Hematopoietic multipotent progenitor cell treated with erythropoietin and hydrocortisone succinate and interleukin-3 and kit ligand, for 17 days (in vitro differentiated cells): ENCODE results near the gene PER2.
A peak's percentile ranks its signal among the peaks of the same experiment; 100 is the strongest.

Source experiments
- DNase-seq: peaks from one replicate; pipeline ENCODE4 v3.0.0-alpha.2; 2015; ENCODE audit warnings: low spot score

PER2 gene

DNA sequence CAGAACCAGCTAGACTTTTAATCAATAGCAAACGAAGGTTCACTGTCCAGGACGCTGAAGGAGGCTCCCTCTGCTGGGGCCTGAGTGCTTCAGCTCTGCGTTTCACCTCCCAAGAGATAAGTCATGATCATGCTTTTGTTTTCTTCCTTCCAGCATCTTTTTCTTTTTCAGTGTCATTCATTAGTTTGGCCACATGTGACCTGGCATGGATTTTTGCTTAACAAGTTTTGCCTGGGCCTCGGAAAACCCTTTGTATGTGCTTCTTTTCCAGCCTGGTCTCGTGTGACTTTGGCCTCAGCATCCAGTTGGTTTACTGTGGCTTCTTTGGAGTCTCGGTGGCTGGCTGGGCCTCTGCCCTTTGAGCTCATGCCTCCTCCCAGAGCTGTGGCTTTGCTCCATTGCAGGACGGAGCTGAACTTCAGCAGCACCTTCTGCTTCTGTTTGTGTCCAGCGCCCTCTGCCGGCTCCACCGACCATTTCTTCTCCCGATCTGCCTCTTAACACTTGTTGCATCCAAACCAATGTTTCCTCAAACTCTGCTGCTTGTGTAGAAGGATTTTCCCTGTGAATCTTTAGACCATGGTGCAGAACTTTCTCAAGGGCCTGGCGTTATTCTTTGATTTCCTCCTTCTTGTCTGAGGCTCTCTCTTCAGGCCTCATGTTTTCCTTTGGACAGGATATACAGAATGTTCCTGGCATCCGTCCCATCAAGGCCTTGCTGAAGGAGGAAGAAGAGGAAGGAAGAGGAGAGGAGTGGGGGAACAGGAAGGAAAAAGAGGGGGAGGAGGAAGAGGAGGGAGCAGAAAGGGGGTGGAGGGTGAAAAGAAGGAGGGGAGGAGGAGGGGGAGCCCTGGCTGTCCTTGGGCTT, 25.0 kb downstream of the PER2 start:
- peak; percentile 86 for DNase-seq

- DNase-seq: no peak
Observed at GRCh38 chr2:238262496-238263122, 25.8 kb downstream of the PER2 start.

DNA sequence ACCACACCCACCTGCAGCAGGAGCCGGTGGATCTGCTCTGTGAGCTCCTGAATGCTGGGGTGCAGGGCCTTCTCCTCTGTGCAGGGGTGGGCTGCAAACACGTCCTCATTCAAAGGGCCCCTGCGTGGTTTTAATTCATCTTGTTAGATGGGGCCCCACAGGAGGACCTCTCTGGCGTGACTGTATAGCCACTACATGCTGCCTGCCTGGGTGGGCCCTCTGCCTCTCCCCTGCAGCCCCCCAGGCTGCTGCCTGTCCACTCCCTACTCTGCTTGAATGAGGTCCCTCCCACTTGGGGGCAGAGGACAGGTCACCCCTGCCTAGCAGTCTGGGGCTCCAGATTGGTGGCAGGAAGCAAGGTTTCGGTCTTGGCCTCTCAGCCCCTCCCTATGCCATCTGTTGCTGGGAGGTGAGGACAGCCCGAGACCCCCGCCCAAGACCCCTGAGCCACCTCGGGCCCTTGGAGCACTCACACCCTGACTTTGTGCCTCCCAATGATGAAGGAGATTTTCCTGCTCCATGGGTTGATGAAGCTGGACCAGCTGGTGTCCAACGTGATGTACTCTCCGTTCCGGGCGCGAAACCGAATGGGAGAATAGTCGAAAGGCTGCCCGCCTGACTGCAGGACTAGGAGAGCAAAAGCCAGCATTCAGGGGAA, 26.6 kb downstream of the PER2 start:
- no peak for DNase-seq

DNA sequence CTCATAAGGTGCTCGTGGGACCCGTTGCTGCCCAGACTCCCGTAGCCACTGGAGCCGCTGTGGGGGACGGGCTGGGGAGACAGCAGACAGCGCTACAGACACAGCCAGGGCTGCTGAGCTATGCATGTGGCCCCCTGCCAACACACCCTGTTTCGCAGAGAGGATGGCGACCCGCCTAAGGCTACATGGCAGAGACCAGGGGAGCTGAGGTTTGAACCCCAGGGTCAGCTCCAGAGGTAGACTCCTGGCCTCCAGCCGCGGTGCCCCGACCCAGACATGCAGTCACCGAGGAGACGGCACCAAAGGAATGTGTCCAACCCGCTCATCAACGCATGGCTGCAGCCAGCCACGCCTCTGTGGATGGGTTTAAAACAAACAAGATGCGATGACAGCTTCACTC, 27.5 kb downstream of the PER2 start:
- DNase-seq: no peak

DNA sequence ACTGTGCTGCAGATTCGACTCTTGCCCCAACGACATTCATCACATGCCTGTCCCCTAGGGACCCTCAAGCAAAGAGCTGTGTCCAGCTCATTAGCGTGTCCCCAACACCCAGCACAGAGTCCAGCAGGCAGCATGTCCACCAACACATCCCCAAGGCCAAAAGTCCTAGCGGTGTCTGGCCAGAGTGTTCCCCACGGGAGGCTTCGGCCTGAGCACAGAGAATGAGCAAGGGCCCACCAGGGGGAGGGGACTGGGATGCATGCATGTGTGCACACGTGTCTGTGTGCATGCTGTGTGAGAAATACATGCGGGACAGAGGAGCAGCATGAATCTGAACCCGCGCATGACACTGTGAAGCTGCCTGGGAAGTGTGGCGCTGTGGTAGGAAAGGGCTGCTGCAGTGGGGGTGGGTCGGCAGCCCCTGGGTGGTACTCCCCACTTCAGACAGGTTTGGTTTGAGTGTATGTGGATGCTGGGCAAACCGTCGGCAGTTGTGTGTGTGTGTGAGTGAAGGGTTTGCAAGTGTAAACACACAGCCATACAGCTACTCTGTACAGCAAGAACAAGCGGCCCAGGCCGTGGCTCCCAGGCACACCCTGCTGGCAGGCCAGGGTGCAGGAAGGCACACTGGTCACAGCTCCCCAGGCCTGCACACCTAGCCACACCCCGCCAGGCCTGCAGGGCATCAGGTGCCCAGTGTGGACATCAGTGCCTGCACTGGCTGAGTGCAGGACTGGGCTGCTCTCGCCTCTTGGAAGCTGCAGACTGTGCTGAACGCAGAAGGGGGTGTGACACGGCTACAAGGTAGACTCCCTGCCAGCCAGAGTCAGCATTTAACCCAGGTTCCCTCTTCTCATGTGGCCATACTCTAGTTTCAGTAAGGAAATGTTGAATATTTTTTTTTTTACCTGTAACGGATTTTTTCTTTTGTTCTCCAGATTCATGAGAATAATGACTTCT, 29.1 kb downstream of the PER2 start:
- no peak for DNase-seq

DNA sequence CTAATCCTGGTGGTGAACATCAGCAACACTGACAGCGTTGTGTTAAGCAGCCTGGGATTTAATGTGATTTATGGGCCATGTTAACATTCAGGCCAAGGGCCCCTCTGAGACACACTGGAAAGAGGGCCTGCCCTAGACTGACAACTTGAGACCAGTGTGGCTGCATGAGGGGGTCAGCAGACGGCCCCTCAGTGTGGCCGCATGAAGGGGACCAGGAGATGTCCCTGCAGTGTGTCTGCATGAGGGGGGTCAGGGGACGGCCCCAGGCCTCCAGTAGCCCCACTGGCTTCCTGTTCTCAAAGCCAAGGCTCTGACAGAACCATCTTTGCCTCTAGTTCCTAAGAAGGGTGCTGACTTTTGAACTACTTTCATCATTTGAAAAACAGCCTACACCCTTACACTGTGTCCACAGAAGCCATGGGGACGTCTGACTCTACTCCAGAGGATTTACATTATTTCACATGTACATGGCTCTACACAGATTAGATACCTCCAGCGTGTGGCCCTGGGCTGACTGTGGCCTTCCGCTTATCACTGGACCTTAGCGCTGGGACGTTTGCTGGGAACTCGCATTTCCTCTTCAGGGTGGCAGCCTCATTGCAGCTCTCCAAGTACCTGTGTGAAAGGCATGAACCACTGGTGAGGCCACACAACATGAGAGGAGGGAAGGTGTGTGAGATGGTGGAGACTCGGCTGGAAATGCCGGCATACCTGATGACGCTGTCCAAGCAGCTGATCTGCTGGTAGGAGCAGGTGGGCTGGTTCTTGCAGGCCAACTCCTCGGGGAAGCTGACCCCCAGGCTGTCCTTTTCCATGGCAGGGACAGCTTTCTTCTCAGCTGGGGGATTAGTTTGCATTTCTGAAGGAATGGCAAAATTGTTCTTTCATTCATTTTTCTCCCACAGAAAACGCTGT, 30.4 kb downstream of the PER2 start:
- no peak for DNase-seq

DNA sequence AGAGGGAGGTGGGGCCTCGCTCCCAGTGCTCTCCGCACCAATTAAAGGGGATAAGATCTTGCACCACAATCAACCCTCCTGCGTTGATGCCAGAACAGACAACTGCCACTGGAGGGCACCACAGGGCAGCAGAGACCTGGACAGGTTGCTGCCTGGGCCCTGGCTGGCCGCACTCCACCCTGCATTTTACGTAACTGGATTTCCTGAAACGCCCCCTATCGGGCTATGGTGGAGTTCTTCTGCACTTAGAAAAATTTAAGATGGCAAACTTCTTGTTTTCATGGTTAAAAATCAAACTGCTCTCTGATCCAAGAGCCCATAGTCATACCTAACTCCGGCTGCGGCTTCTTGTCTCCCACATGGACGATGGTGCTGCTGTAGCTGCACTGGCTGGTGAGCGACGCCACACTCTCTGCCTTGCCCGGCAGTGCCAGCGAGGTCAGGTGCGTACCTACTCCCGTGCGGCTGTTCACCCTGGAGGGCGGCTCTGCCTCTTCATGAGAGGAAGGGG, 31.8 kb downstream of the PER2 start:
- DNase-seq: peak; percentile 94

DNA sequence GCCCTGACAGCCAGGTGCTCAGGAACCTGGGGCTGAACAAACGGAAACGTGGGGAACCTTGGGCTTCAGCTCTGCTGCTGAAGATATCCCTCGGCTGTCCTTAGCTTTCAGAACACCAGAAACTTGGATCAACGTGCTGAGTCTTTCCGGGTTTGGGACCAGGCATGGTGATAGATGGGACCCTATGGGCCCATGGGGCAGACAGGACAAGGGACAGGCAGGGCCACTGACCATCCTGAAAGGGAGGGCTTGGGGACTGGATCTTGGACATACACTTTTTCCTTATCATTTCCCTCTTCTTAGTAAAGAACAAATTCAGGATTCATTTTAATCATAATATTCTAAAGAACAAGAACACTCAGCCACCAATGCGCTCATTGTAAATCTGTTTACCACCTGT, 32.3 kb downstream of the PER2 start:
- DNase-seq: no peak

DNA sequence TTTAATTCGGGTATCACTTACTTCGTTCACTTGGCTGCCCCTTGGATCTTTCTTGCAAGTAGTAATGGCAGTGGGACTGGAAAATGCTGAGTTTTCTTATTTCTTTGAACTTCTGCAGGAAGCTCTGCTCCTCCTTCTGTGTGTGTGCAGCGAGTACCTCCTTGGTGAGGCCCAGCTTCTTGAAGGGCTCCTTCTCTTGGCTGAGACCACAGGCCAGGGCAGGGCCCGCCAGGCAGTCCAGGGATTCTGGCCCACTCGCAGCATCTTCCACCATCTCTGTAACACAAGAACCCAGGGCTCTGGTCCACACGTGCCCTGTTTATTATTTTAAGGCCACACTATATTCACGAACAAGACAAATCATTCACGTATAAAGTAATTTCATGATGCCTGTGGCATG, 32.8 kb downstream of the PER2 start:
- no peak for DNase-seq

GRCh38 chr2:238255151-238255551, 33.3 kb downstream of the PER2 start:
- no peak for DNase-seq

DNA sequence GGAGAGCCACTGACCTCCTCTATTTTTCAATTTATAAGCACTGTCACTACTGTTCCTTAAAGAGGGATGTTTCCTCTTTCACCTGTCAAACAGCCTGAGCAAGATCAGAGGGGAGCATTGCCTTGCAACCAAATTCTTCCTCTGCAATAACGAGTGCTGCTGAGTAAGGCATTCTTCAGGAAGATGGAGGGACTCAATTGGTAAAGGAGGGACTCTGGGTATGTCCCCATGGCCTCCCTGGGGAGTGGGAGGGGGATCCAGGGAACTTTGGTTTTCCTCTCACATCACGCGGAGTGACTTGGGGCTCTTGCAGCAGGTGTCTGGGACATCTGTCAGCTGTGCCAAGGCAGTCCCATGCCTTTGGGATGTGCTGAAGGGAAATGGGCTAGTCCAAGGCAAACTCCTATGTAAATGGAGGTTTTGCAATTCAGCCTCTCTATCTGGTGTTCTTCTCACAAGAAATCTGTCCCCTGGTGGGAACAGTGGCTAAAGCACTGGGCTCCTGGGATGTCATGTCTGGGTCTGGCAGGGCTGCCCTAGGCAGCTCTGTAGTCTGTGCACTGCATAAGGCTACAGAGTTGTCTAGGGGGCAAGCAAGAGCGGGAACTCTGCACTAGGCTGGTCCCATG, 34.2 kb downstream of the PER2 start:
- DNase-seq: no peak

DNA sequence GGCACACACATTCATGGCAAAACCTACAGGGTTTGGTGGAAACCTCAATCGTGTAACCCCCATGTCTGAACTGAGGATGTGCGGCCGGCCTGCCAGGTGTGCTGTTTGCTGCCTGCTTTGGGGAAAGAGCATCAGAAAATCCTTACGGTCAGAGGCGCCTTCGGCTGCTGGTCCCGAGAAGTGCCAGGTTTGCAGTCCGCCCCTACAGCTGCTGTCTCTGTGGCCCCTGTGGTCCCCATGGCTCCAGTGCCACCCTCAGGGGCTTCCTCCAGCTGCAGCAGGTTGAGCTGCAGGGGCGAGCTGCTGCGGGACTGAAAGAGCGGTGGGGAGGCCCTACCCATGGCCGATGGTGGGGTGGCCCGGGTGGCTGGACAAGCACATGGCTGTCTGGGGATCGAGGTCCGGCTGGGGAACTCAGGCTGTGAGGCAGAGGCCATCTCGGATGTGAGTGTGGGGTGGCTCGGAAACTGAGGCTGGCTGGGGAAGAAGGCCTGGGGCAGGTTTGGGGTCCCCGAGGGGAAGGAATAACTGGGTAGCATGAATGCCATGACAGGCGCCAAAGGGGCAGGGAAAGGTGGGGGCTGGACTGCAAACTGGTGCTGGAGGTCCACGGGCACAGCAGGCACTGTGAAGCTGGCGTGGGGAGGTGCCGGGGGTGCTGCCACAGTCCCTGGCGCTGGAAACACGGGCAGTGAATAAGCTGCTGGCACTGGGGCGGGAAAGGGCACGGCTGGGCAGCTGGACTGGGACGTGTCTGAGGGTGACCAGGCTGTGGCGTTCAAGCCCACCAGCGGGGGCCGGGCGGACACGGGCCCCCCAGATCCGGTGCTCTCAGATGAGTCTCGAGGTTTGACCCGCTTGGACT, 35.4 kb downstream of the PER2 start:
- no peak for DNase-seq

DNA sequence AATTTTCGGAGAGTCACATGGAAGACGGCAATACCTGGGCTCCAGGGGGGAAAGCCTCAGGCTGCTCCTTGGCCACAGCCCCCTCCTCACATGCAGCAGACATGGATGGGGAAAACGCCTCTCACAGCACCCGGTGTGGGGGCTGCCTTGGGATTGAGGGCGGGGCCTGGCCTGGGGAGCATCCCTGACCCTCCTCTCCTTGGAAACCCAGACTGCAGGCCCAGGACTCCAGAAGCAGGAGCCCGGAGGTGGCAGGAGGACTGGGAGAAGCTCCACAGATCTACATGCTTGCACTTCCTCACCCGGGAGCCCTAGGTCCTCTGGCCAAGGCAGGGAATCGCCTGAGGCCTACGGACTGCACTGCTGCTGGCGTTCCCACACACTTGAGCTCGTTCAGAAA, 36.4 kb downstream of the PER2 start:
- DNase-seq: no peak

DNA sequence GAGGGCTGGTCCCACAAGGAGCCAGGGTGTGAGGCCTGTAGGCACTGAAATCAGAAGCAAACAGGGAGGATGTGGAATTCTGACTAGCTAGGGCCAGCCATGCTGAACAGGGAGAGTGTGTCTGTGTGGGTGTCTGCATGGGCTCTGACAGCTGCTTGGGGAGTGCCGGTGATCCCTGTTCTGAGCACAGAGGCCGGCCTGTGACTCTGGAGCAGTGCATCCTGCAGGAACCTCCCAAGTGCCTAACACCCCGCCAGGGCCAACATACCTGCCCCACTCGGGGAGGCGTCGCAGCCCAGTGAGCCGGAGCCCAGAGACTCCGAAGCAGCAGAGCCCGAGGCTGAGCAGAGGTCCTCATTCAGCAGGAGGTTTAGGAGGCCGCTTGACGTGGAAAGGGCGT, 37.1 kb downstream of the PER2 start:
- no peak for DNase-seq

DNA sequence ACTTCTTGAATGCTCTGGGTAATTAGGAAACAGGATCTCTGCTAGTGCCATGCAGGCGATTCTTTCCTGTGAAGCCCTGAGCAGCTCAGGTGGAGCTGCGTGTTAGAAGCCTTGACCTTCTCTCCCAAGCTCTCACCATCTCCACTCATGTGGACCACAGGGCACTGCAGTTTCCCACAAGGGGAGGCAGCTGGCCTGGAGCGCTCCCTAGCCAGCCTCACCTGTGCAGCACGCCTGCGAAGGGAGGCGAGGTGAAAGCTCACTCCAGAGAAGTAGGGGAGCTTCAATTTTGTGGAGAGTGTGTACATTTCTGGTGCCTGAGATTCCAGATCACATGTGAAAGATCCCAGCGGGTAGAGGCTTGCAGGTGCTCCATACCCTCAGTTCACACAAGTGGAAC, 37.5 kb downstream of the PER2 start:
- no peak for DNase-seq

- DNase-seq: no peak
Observed at GRCh38 chr2:238247841-238248453, 40.5 kb downstream of the PER2 start.

DNA sequence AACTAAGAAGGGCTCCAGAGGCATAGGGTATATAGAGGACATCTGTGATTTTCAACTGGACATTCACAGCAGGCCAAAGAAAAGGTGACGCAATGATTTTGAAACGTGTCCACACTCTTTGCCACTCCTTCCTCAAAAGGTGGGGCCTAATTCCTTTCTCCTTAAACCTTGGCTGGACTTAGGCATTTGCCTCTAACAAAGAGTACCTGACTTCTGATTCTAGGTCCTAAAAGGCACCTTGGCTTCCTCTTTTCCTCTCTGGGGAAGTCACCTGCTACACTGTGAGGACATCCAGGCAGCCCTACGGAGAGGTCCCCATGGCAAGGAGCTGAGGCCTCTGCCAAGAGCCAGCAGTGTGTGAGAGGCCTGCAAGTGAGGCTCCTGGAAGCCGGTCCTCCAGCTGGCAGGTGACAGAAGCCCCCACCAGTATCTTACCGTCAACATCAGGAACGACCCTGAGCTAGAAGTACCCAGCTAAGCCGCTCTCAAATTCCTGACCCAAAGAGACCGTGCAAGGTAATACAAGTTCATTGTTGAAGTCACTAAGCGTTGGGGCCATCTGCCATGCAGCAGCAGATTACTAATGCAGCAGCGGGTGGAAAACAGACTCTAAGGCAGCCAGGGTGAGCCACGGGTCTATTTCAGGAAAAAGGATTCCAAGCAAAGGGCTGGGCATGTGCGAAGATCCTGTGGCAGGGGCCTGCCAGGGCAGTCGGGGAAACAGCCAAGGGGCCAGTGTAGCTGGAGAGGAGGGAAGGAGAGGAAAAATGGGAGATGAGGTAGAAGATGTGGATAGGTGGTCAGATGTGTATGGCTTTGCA, 41.2 kb downstream of the PER2 start:
- DNase-seq: no peak

GRCh38 chr2:238244151-238244550, 44.3 kb downstream of the PER2 start:
- no peak for DNase-seq
